Measurements from ENCODE around the gene SCIN. TPM values are rescaled to one million over a fixed set of nuclear protein-coding genes. Genes with fewer than 3 reads are reported as not detected.

SCIN gene
- total and polyA plus RNA-seq, 2 of the 8 experiments (the other 6 are each of a cell fraction or from before 2014, with no cell fraction given), result 0.47 to 1.9 TPM

GRCh38 chr7:12686234-12686890 is 115.8 kb downstream of the SCIN start (continued):
- TF ChIP-seq E2F6 (IDR thresholded peaks at IDR 0.05) (peak; percentile 87), TCF12 (IDR thresholded peaks at IDR 0.05; ENCODE audit: low read depth, low read length) (no peak), USF2 (IDR thresholded peaks at IDR 0.05; ENCODE audit: low read length) (peak; percentile 62), YY1 (IDR thresholded peaks at IDR 0.05; ENCODE audit: low read depth, low read length) (peak; percentile 13; the same call in 1 of the 2 replicates), ATF2 (IDR thresholded peaks at IDR 0.05; ENCODE audit: low read length) (no peak), SUZ12 (IDR thresholded peaks at IDR 0.05; ENCODE audit: low read length) (no peak), NRF1 (IDR thresholded peaks at IDR 0.05; ENCODE audit: low read depth, low read length) (no peak), ASH2L (IDR thresholded peaks at IDR 0.05; ENCODE audit: low read length) (no peak)
